ENCODE data around the gene FAT1.
"Not testable (repeated sequence)": the region's sequence is repeated elsewhere in the genome, so short reads cannot be mapped to it uniquely, and the experiment has no call there.

FAT1 gene

GRCh38 chr4:186761956-186762355 lies 38.3 kb upstream of the FAT1 start:
- H3K36me3 ChIP-seq (ENCODE audit: insufficient read depth, low read depth, low read length); H3K27me3 ChIP-seq (ENCODE audit: insufficient read depth, low read length); H3K9ac ChIP-seq (ENCODE audit: low read depth, low read length); H3K4me1 ChIP-seq (ENCODE audit: insufficient read depth, low read length); H3K27ac ChIP-seq (ENCODE audit: low read length); H3K9me3 ChIP-seq (ENCODE audit: insufficient read depth, low read depth, low read length); H3K4me3 ChIP-seq (ENCODE audit: low read length): not testable (repeated sequence)

GRCh38 chr4:186761393-186761792 lies 37.7 kb upstream of the FAT1 start:
- Histone ChIP-seq H3K4me1 (ENCODE audit: insufficient read depth, low read length) (no peaks in the 10 kb centered on the region), H3K9me3 (ENCODE audit: insufficient read depth, low read depth, low read length) (no peaks in the 10 kb centered on the region), H3K27ac (ENCODE audit: low read length) (no peak overlapping the region), H3K27me3 (ENCODE audit: insufficient read depth, low read length) (no peaks in the 10 kb centered on the region), H3K36me3 (ENCODE audit: insufficient read depth, low read depth, low read length) (no peaks in the 10 kb centered on the region), H3K4me3 (ENCODE audit: low read length) (no peak overlapping the region), H3K9ac (ENCODE audit: low read depth, low read length) (no peak overlapping the region)

DNA sequence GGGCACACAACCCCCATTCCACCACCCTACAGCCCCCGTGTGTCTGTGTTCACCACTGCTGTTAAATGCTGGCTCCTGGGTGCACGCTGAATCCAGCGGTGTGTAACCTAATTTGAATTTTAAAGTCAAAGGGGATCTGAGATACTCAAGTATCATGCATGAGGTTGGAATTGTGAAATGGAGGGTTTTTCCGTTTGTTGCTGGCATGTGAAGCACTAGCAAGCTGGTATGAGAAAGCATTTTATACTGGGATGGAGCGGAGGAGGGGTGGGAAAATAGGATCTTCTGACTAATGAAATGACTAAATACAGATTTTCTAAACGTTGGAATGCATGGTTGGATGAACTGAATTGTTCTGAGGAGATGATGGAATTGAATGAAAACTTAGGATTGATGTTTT lies 36.9 kb upstream of the FAT1 start:
- no peaks in the 10 kb centered on the region for H3K36me3 ChIP-seq (ENCODE audit: insufficient read depth, low read depth, low read length)
- H3K4me1 ChIP-seq (ENCODE audit: insufficient read depth, low read length), result no peaks in the 10 kb centered on the region
- H3K9me3 ChIP-seq (ENCODE audit: insufficient read depth, low read depth, low read length), result no peaks in the 10 kb centered on the region
- H3K27ac ChIP-seq (ENCODE audit: low read length), result no peak overlapping the region
- H3K9ac ChIP-seq (ENCODE audit: low read depth, low read length), result no peak overlapping the region
- H3K27me3 ChIP-seq (ENCODE audit: insufficient read depth, low read length), result no peaks in the 10 kb centered on the region
- H3K4me3 ChIP-seq (ENCODE audit: low read length), result no peak overlapping the region

GRCh38 chr4:186759990-186760389 lies 36.3 kb upstream of the FAT1 start:
- Histone ChIP-seq H3K27ac (ENCODE audit: low read length) (no peak overlapping the region), H3K4me1 (ENCODE audit: insufficient read depth, low read length) (no peaks in the 10 kb centered on the region), H3K4me3 (ENCODE audit: low read length) (no peak overlapping the region), H3K9ac (ENCODE audit: low read depth, low read length) (no peak overlapping the region), H3K27me3 (ENCODE audit: insufficient read depth, low read length) (no peaks in the 10 kb centered on the region), H3K36me3 (ENCODE audit: insufficient read depth, low read depth, low read length) (no peaks in the 10 kb centered on the region), H3K9me3 (ENCODE audit: insufficient read depth, low read depth, low read length) (no peaks in the 10 kb centered on the region)

- H3K9me3 ChIP-seq (ENCODE audit: insufficient read depth, low read depth, low read length), result no peaks in the 10 kb centered on the region
- H3K9ac ChIP-seq (ENCODE audit: low read depth, low read length), result no peak overlapping the region
- no peak overlapping the region for H3K4me3 ChIP-seq (ENCODE audit: low read length)
- H3K36me3 ChIP-seq (ENCODE audit: insufficient read depth, low read depth, low read length), result no peaks in the 10 kb centered on the region
- H3K27ac ChIP-seq (ENCODE audit: low read length), result no peak overlapping the region
- no peaks in the 10 kb centered on the region for H3K27me3 ChIP-seq (ENCODE audit: insufficient read depth, low read length)
- no peaks in the 10 kb centered on the region for H3K4me1 ChIP-seq (ENCODE audit: insufficient read depth, low read length)
These were observed 35.5 kb upstream of the FAT1 start for GRCh38 chr4:186758929-186759682.

DNA sequence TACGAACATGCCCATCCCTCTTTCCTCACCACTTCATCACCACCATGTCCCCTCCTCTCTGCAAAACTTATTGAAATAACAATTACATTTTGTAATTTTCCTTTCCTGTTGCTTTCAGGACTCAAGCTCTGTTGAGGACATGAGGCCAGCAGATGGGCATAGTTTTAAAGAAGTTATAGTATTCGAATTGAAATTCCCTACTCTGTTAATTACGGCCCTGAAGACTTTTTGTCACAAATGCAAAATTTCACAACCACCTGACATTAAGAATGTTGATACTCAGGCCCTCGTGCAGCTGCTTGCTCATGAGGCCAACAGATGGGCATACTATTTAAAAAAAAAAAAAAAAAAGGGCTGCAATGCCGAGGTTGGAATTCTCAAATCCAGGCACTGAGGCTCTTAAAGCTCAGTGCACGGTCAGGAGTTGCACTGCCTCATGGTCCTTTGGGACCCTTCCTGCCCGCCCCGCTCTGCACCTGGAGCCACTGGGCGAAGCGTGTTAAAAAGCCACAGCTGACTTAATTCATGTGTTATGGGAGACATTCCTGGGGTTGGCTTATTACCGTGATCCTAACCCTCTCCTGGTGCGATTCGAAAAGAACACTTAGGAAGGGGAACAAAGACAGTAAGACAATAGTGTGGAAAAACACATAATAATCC lies 34.2 kb upstream of the FAT1 start:
- Histone ChIP-seq H3K4me1 (ENCODE audit: insufficient read depth, low read length) (no peaks in the 10 kb centered on the region), H3K4me3 (ENCODE audit: low read length) (no peak overlapping the region), H3K9ac (ENCODE audit: low read depth, low read length) (no peak overlapping the region), H3K36me3 (ENCODE audit: insufficient read depth, low read depth, low read length) (no peaks in the 10 kb centered on the region), H3K9me3 (ENCODE audit: insufficient read depth, low read depth, low read length) (no peaks in the 10 kb centered on the region), H3K27ac (ENCODE audit: low read length) (no peak overlapping the region), H3K27me3 (ENCODE audit: insufficient read depth, low read length) (no peaks in the 10 kb centered on the region)

GRCh38 chr4:186756550-186756949 lies 32.9 kb upstream of the FAT1 start:
- not testable (repeated sequence) for H3K9ac ChIP-seq (ENCODE audit: low read depth, low read length); H3K36me3 ChIP-seq (ENCODE audit: insufficient read depth, low read depth, low read length); H3K4me3 ChIP-seq (ENCODE audit: low read length); H3K27me3 ChIP-seq (ENCODE audit: insufficient read depth, low read length); H3K4me1 ChIP-seq (ENCODE audit: insufficient read depth, low read length); H3K9me3 ChIP-seq (ENCODE audit: insufficient read depth, low read depth, low read length); H3K27ac ChIP-seq (ENCODE audit: low read length)

- H3K36me3 ChIP-seq (ENCODE audit: insufficient read depth, low read depth, low read length), result no peaks in the 10 kb centered on the region
- H3K4me3 ChIP-seq (ENCODE audit: low read length), result no peak overlapping the region
- no peak overlapping the region for H3K9ac ChIP-seq (ENCODE audit: low read depth, low read length)
- no peaks in the 10 kb centered on the region for H3K4me1 ChIP-seq (ENCODE audit: insufficient read depth, low read length)
- no peaks in the 10 kb centered on the region for H3K27me3 ChIP-seq (ENCODE audit: insufficient read depth, low read length)
- H3K27ac ChIP-seq (ENCODE audit: low read length), result no peak overlapping the region
- H3K9me3 ChIP-seq (ENCODE audit: insufficient read depth, low read depth, low read length), result no peaks in the 10 kb centered on the region
These were observed 32.2 kb upstream of the FAT1 start for GRCh38 chr4:186755550-186756519.

DNA sequence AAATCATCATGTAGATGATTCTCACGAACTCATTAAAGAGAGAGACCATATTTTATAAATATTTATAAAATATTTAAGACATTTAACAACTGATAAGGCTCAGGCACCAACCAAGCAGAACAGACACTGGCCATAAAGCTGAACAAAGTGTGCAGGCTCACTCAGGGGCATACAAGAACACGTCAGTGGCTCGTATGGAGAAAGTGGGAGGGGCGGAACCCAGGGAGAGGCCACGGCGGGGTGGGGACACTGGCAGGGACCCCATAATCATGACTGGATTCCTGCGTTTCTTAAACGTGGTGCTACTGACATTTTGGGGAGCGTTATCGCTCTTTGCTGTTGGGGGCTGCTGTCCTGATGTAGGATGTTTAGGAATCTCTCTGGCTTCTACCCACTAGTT lies 31.3 kb upstream of the FAT1 start:
- Histone ChIP-seq H3K36me3 (ENCODE audit: insufficient read depth, low read depth, low read length) (no peaks in the 10 kb centered on the region), H3K4me3 (ENCODE audit: low read length) (no peak overlapping the region), H3K9ac (ENCODE audit: low read depth, low read length) (no peak overlapping the region)

DNA sequence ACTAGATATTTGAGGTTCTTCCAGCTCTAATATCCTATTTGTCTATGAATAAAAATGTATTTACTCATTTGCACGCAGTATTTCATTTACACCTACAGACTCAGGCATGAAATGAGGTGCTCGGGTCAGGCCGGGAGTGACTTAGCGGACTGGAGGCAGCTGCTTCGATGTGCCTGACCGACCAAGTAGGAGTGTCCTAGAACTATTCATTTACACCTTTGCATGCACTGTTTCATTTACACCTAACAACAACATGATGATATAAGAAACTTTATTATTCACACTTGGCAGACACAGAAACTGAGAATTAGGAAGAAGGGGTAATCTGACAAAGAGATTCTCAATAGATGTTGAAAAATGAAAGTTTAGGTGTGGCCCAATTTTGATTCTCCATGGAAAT lies 28.7 kb upstream of the FAT1 start:
- H3K36me3 ChIP-seq (ENCODE audit: insufficient read depth, low read depth, low read length), result no peaks in the 10 kb centered on the region
- no peak overlapping the region for H3K27ac ChIP-seq (ENCODE audit: low read length)
- H3K9ac ChIP-seq (ENCODE audit: low read depth, low read length), result no peak overlapping the region
- H3K4me1 ChIP-seq (ENCODE audit: insufficient read depth, low read length), result no peaks in the 10 kb centered on the region
- no peak overlapping the region for H3K4me3 ChIP-seq (ENCODE audit: low read length)
- no peaks in the 10 kb centered on the region for H3K27me3 ChIP-seq (ENCODE audit: insufficient read depth, low read length)
- H3K9me3 ChIP-seq (ENCODE audit: insufficient read depth, low read depth, low read length), result no peaks in the 10 kb centered on the region

More for the DNA sequence above, 31.3 kb upstream of the FAT1 start:
- Histone ChIP-seq H3K27ac (ENCODE audit: low read length) (no peak overlapping the region), H3K27me3 (ENCODE audit: insufficient read depth, low read length) (no peaks in the 10 kb centered on the region), H3K9me3 (ENCODE audit: insufficient read depth, low read depth, low read length) (no peaks in the 10 kb centered on the region), H3K4me1 (ENCODE audit: insufficient read depth, low read length) (no peaks in the 10 kb centered on the region)

DNA sequence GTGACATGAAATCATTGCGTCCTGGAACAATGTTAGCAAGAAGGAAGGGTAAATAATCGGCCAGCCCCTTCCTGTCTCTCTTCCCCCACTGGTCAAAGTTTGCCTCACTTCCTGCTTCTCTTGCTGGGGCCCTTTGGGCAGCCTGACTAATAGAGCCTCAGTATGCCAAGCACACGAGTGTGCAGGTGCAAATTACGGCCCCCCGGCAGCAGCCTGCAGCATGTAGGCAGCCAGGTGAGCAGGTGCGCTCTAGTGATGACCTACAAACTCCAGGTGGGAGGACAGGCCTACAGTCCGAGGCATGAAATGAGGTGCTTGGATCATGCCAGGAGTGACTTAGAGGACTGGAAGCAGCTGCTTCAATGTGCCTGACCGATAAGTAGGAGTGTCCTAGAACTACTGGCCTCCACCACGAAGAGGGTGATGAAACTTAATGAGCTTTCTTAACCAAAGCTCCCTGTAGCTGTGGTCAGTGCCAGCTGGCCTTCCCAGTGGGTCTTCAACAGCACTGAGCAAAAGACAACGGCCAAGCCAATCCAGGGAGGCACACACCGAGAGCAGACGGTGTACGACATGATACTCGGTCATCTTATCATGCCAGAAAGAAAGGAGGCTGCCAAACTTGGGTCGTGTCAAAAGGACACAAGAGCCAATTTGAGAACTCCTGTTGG lies 26.1 kb upstream of the FAT1 start:
- H3K4me1 ChIP-seq (ENCODE audit: insufficient read depth, low read length), result no peaks in the 10 kb centered on the region
- H3K9ac ChIP-seq (ENCODE audit: low read depth, low read length), result no peak overlapping the region
- no peaks in the 10 kb centered on the region for H3K27me3 ChIP-seq (ENCODE audit: insufficient read depth, low read length)
- no peaks in the 10 kb centered on the region for H3K36me3 ChIP-seq (ENCODE audit: insufficient read depth, low read depth, low read length)
- no peak overlapping the region for H3K27ac ChIP-seq (ENCODE audit: low read length)
- no peak overlapping the region for H3K4me3 ChIP-seq (ENCODE audit: low read length)
- no peaks in the 10 kb centered on the region for H3K9me3 ChIP-seq (ENCODE audit: insufficient read depth, low read depth, low read length)

Measured in iPS-20b (cell line).